ENCODE measurements around the gene SLC44A1. TPM values are rescaled to one million over a fixed set of nuclear protein-coding genes. Genes with fewer than 3 reads are reported as not detected.
A peak's percentile ranks its signal among the peaks of the same experiment; 100 is the strongest.

Gene SLC44A1
- total and polyA plus RNA-seq, 9 donors = 12.4 to 20.8 (median 15.5) TPM

- Histone ChIP-seq H3K4me1 (ENCODE audit: control insufficient read depth, insufficient read depth, low read length) (no peaks in the 10 kb centered on the region), H3K9me3 (replicated peaks; ENCODE audit: control insufficient read depth, low read depth, low read length) (no peaks in the 10 kb centered on the region), H3K27me3 (ENCODE audit: control insufficient read depth, insufficient read depth, low read length) (no peaks in the 10 kb centered on the region), H3K36me3 (ENCODE audit: control insufficient read depth, insufficient read depth, low read length) (no peaks in the 10 kb centered on the region), H3K4me3 (ENCODE audit: low read length) (no peak overlapping the region), H3K27ac (ENCODE audit: low read length) (no peak overlapping the region)
- DNase-seq = no peak
- WGBS (ENCODE audit: insufficient coverage) = no CpG with 5 or more reads among the region's 4 CpGs
Measured at GRCh38 chr9:105393576-105394344, 149.3 kb downstream of the SLC44A1 start.

GRCh38 chr9:105396441-105396840 is 152.0 kb downstream of the SLC44A1 start:
- Histone ChIP-seq H3K4me3 (ENCODE audit: low read length) (no peak overlapping the region), H3K27me3 (ENCODE audit: control insufficient read depth, insufficient read depth, low read length) (no peaks in the 10 kb centered on the region), H3K9me3 (replicated peaks; ENCODE audit: control insufficient read depth, low read depth, low read length) (no peaks in the 10 kb centered on the region), H3K36me3 (ENCODE audit: control insufficient read depth, insufficient read depth, low read length) (no peaks in the 10 kb centered on the region), H3K27ac (ENCODE audit: low read length) (no peak overlapping the region), H3K4me1 (ENCODE audit: control insufficient read depth, insufficient read depth, low read length) (no peaks in the 10 kb centered on the region)
- WGBS (ENCODE audit: insufficient coverage) = no CpG with 5 or more reads among the region's 3 CpGs
- DNase-seq = no peak

GRCh38 chr9:105396901-105397300 is 152.4 kb downstream of the SLC44A1 start:
- no peaks in the 10 kb centered on the region for H3K4me1 ChIP-seq (ENCODE audit: control insufficient read depth, insufficient read depth, low read length)
- H3K36me3 ChIP-seq (ENCODE audit: control insufficient read depth, insufficient read depth, low read length) = no peaks in the 10 kb centered on the region
- WGBS (ENCODE audit: insufficient coverage) = no CpG with 5 or more reads among the region's 3 CpGs
- H3K27me3 ChIP-seq (ENCODE audit: control insufficient read depth, insufficient read depth, low read length) = no peaks in the 10 kb centered on the region
- H3K4me3 ChIP-seq (ENCODE audit: low read length) = no peak overlapping the region
- no peak for DNase-seq
- no peaks in the 10 kb centered on the region for H3K9me3 ChIP-seq (replicated peaks; ENCODE audit: control insufficient read depth, low read depth, low read length)
- no peak overlapping the region for H3K27ac ChIP-seq (ENCODE audit: low read length)

GRCh38 chr9:105399117-105399516 is 154.7 kb downstream of the SLC44A1 start:
- H3K27ac ChIP-seq (ENCODE audit: low read length) = no peak overlapping the region
- no peaks in the 10 kb centered on the region for H3K4me1 ChIP-seq (ENCODE audit: control insufficient read depth, insufficient read depth, low read length)
- no peaks in the 10 kb centered on the region for H3K27me3 ChIP-seq (ENCODE audit: control insufficient read depth, insufficient read depth, low read length)
- no peak for DNase-seq
- no peaks in the 10 kb centered on the region for H3K36me3 ChIP-seq (ENCODE audit: control insufficient read depth, insufficient read depth, low read length)
- H3K9me3 ChIP-seq (replicated peaks; ENCODE audit: control insufficient read depth, low read depth, low read length) = no peaks in the 10 kb centered on the region
- no CpG with 5 or more reads among the region's 2 CpGs for WGBS (ENCODE audit: insufficient coverage)
- no peak overlapping the region for H3K4me3 ChIP-seq (ENCODE audit: low read length)

GRCh38 chr9:105401651-105402050 is 157.2 kb downstream of the SLC44A1 start:
- no peaks in the 10 kb centered on the region for H3K36me3 ChIP-seq (ENCODE audit: control insufficient read depth, insufficient read depth, low read length)
- no peak overlapping the region for H3K27ac ChIP-seq (ENCODE audit: low read length)
- peak; percentile 65 for DNase-seq
- H3K4me1 ChIP-seq (ENCODE audit: control insufficient read depth, insufficient read depth, low read length) = no peaks in the 10 kb centered on the region
- H3K9me3 ChIP-seq (replicated peaks; ENCODE audit: control insufficient read depth, low read depth, low read length) = no peaks in the 10 kb centered on the region
- no peak overlapping the region for H3K4me3 ChIP-seq (ENCODE audit: low read length)
- no peaks in the 10 kb centered on the region for H3K27me3 ChIP-seq (ENCODE audit: control insufficient read depth, insufficient read depth, low read length)
- 40% methylated on average over 1 of the region's 3 CpGs for WGBS (ENCODE audit: insufficient coverage)

- no peaks in the 10 kb centered on the region for H3K36me3 ChIP-seq (ENCODE audit: control insufficient read depth, insufficient read depth, low read length)
- no peak overlapping the region for H3K4me3 ChIP-seq (ENCODE audit: low read length)
- no peaks in the 10 kb centered on the region for H3K27me3 ChIP-seq (ENCODE audit: control insufficient read depth, insufficient read depth, low read length)
- no peak overlapping the region for H3K27ac ChIP-seq (ENCODE audit: low read length)
- DNase-seq = no peak
- no peaks in the 10 kb centered on the region for H3K4me1 ChIP-seq (ENCODE audit: control insufficient read depth, insufficient read depth, low read length)
- H3K9me3 ChIP-seq (replicated peaks; ENCODE audit: control insufficient read depth, low read depth, low read length) = no peaks in the 10 kb centered on the region
- WGBS (ENCODE audit: insufficient coverage) = 52% methylated on average over 6 of the region's 6 CpGs
Measured at GRCh38 chr9:105403552-105404248, 159.2 kb downstream of the SLC44A1 start.

- H3K36me3 ChIP-seq (ENCODE audit: control insufficient read depth, insufficient read depth, low read length) = no peaks in the 10 kb centered on the region
- no peaks in the 10 kb centered on the region for H3K4me1 ChIP-seq (ENCODE audit: control insufficient read depth, insufficient read depth, low read length)
- no peaks in the 10 kb centered on the region for H3K27me3 ChIP-seq (ENCODE audit: control insufficient read depth, insufficient read depth, low read length)
- WGBS (ENCODE audit: insufficient coverage) = 21% methylated on average over 4 of the region's 6 CpGs
- DNase-seq = no peak
- no peaks in the 10 kb centered on the region for H3K9me3 ChIP-seq (replicated peaks; ENCODE audit: control insufficient read depth, low read depth, low read length)
- no peak overlapping the region for H3K27ac ChIP-seq (ENCODE audit: low read length)
- H3K4me3 ChIP-seq (ENCODE audit: low read length) = no peak overlapping the region
Measured at GRCh38 chr9:105405514-105406131, 161.2 kb downstream of the SLC44A1 start.

GRCh38 chr9:105406369-105406768 is 161.9 kb downstream of the SLC44A1 start:
- Histone ChIP-seq H3K9me3 (replicated peaks; ENCODE audit: control insufficient read depth, low read depth, low read length) (peaks cover under 1% of the 10 kb centered on the region), H3K27me3 (ENCODE audit: control insufficient read depth, insufficient read depth, low read length) (no peaks in the 10 kb centered on the region), H3K4me1 (ENCODE audit: control insufficient read depth, insufficient read depth, low read length) (no peaks in the 10 kb centered on the region), H3K4me3 (ENCODE audit: low read length) (no peak overlapping the region), H3K36me3 (ENCODE audit: control insufficient read depth, insufficient read depth, low read length) (no peaks in the 10 kb centered on the region), H3K27ac (ENCODE audit: low read length) (no peak overlapping the region)
- DNase-seq = no peak
- WGBS (ENCODE audit: insufficient coverage) = 100% methylated on average over 4 of the region's 6 CpGs

GRCh38 chr9:105413525-105413924 is 169.1 kb downstream of the SLC44A1 start:
- no peaks in the 10 kb centered on the region for H3K36me3 ChIP-seq (ENCODE audit: control insufficient read depth, insufficient read depth, low read length)
- no peak overlapping the region for H3K4me3 ChIP-seq (ENCODE audit: low read length)
- peak; percentile 49 for DNase-seq
- no peaks in the 10 kb centered on the region for H3K27me3 ChIP-seq (ENCODE audit: control insufficient read depth, insufficient read depth, low read length)
- WGBS (ENCODE audit: insufficient coverage) = no CpG with 5 or more reads among the region's 2 CpGs
- H3K27ac ChIP-seq (ENCODE audit: low read length) = no peak overlapping the region
- H3K4me1 ChIP-seq (ENCODE audit: control insufficient read depth, insufficient read depth, low read length) = peaks cover 2% of the 10 kb centered on the region
- peaks cover 7% of the 10 kb centered on the region for H3K9me3 ChIP-seq (replicated peaks; ENCODE audit: control insufficient read depth, low read depth, low read length)

GRCh38 chr9:105414947-105415661 is 170.7 kb downstream of the SLC44A1 start:
- H3K4me3 ChIP-seq (ENCODE audit: low read length) = no peak overlapping the region
- peaks cover 7% of the 10 kb centered on the region for H3K9me3 ChIP-seq (replicated peaks; ENCODE audit: control insufficient read depth, low read depth, low read length)
- no peaks in the 10 kb centered on the region for H3K27me3 ChIP-seq (ENCODE audit: control insufficient read depth, insufficient read depth, low read length)
- peaks cover 2% of the 10 kb centered on the region for H3K4me1 ChIP-seq (ENCODE audit: control insufficient read depth, insufficient read depth, low read length)
- DNase-seq = peak; percentile 74
- WGBS (ENCODE audit: insufficient coverage) = 5% methylated on average over 3 of the region's 6 CpGs
- H3K27ac ChIP-seq (ENCODE audit: low read length) = no peak overlapping the region
- H3K36me3 ChIP-seq (ENCODE audit: control insufficient read depth, insufficient read depth, low read length) = no peaks in the 10 kb centered on the region
